Glutamatergic neuron (in vitro differentiated cells): ENCODE results near the gene CEP70. TPM values are rescaled to one million over a fixed set of nuclear protein-coding genes. Genes with fewer than 3 reads are reported as not detected.
"Not testable (repeated sequence)": the region's sequence is repeated elsewhere in the genome, so short reads cannot be mapped to it uniquely, and the experiment has no call there.

Experiments used
- DNase-seq: peaks from one replicate; pipeline ENCODE4 v3.0.0; 2022
- H3K27ac Mint-ChIP-seq: one replicate; pipeline ENCODE4 v1.8.0; 2020; ENCODE audit warnings: mild to moderate bottlenecking, mixed read lengths, inconsistent platforms; ENCODE audit not compliant: unreplicated experiment
- H3K27me3 Mint-ChIP-seq: one replicate; pipeline ENCODE4 v1.8.0; 2020; ENCODE audit warnings: mild to moderate bottlenecking, moderate library complexity, mixed read lengths, inconsistent platforms; ENCODE audit not compliant: unreplicated experiment
- H3K36me3 Mint-ChIP-seq: one replicate; pipeline ENCODE4 v1.8.0; 2020; ENCODE audit warnings: mild to moderate bottlenecking, mixed read lengths, inconsistent platforms; ENCODE audit not compliant: unreplicated experiment
- H3K4me1 Mint-ChIP-seq: one replicate; pipeline ENCODE4 v1.8.0; 2020; ENCODE audit warnings: mild to moderate bottlenecking, low read depth, mixed read lengths, inconsistent platforms; ENCODE audit not compliant: unreplicated experiment
- H3K4me3 Mint-ChIP-seq: one replicate; pipeline ENCODE4 v1.8.0; 2020; ENCODE audit warnings: mild to moderate bottlenecking, mixed read lengths, inconsistent platforms; ENCODE audit not compliant: unreplicated experiment
- H3K9me3 Mint-ChIP-seq: one replicate; pipeline ENCODE4 v1.8.0; 2020; ENCODE audit warnings: mild to moderate bottlenecking, moderate library complexity, mixed read lengths, inconsistent platforms; ENCODE audit not compliant: unreplicated experiment
- CTCF ChIP-seq: fragments of 200-600 bp; sonication (generic); IDR thresholded peaks from one replicate; pipeline ENCODE4 v1.5.0; 2021; ENCODE audit not compliant: partially characterized antibody, unreplicated experiment
- total RNA-seq: library from RNA; stranded (reverse); fragmentation: NEBNext Ultra II Directional; extraction: Animal tissue kit (Norgen Biotek cat#: 25700); gene quantifications from one replicate; pipeline ENCODE4 v1.2.1, GENCODE V29; 2021; ENCODE audit not compliant: unreplicated experiment

The CEP70 gene
- total RNA-seq, 1 donor from 2014 or later: 15.7 TPM

GRCh38 chr3:138598534-138598933, 4.5 kb upstream of the CEP70 start:
- peaks cover 7% of the 10 kb centered on the region for H3K36me3 Mint-ChIP-seq
- H3K27me3 Mint-ChIP-seq: no peaks in the 10 kb centered on the region
- no peak for TF ChIP-seq CTCF
- peaks cover 6% of the 10 kb centered on the region for H3K9me3 Mint-ChIP-seq
- no peak for DNase-seq
- H3K27ac Mint-ChIP-seq: no peak overlapping the region
- H3K4me3 Mint-ChIP-seq: no peak overlapping the region
- H3K4me1 Mint-ChIP-seq: no peaks in the 10 kb centered on the region

DNA sequence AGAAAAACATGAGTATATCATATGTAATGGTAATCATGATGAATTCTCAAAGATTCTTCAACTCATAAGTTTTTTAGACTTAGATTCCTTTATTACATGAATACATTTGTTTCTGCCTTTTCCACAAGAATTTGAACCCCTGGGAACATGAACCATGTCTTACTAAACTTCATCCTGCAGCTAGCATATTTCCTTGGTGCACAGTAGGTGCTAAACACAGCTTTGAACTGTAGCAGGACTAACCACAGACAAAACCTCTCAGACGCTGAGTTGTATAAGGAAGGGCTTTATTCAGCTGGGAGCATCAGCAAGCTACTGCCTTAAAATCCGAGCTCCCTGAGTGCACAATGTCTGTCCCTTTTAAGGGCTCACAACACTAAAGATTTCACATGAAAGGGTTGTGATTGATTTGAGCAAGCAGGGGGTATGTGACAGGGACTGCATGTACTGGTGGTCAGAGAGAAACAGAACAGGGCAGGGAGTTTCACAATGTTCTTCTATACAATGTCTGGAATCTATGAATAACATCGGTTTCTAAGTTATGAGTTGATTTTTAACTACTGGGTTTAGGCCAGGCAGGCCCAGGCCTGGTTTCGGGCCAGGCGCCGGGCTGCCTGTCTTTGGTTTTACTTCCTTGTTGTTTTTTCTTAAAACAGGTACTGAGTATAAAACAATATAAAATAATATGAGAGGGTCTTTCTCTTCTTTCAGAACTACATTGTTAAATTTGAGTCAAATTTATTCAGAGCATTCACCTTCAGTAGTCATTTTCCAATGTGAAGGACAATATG, 3.3 kb upstream of the CEP70 start:
- H3K27ac Mint-ChIP-seq, H3K36me3 Mint-ChIP-seq, H3K27me3 Mint-ChIP-seq, H3K4me3 Mint-ChIP-seq, H3K9me3 Mint-ChIP-seq, H3K4me1 Mint-ChIP-seq, DNase-seq: not testable (repeated sequence)

DNA sequence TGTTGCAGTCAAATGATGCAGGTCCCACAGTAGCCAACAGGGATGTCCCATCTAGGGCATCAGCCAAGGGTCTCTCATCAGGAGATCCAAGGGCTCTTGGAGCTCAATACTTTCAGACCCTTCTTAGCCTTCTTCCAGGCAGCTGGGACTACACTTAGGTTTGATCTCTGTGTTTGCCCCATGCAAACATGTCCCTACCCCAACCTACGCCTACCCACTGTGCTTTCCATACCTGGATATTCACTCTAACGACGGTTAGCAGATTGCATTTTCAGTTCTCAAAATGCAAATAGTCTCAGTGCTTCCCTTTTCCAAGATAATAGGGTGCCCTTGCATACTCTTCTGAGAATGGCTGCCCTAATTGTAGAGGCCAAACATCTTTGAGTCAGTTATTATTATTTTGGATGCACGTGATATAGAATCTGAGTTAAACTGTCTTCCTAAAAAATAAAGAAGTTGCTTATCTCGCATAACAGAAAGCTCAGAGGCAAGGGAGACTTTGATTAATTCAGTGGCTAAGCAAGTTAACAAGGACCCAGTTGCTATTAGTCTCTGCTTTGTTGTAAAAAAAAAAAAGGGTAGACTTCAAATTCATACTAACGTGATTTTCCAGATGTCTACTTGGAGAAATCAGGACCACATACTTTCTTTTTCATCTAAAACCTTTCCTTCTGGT, 1.0 kb upstream of the CEP70 start:
- peak; percentile 60 for TF ChIP-seq CTCF
- no peaks in the 10 kb centered on the region for H3K27me3 Mint-ChIP-seq
- peak overlapping the region; percentile 94 for H3K4me3 Mint-ChIP-seq
- H3K4me1 Mint-ChIP-seq: no peaks in the 10 kb centered on the region
- no peak for DNase-seq
- H3K9me3 Mint-ChIP-seq: peaks cover 3% of the 10 kb centered on the region
- no peaks in the 10 kb centered on the region for H3K36me3 Mint-ChIP-seq
- no peak overlapping the region for H3K27ac Mint-ChIP-seq

DNA sequence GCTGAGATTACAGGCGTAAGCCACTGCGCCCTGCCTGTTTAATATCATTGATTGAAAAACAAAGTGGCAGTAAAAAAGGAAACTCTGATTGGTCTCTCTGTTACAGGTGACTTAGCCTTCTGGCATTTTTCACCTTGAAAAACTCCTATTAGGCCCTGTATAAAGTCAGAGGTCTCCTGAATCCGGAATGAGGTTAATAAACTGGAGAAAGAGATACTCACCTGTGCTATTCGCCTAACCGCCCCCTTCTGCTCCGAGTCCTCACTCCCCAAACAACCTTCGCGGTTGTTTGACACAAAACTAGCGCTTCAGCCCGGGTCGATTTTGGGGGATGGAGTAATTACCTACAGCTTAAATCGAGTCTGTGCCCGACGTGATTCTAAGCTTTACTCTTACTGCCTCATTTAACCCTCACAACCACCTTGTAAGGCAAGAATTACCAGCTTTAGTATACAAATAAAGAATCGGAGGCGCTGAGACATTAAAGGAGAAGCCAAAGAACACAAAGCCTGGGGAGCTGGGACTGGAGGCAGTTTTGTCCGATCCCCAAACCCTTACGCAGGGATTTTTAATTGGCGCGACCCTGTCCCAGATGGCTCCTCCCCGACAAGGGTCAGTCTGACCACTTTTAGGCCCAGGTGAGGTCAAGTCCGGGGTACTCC, 441 bp downstream of the CEP70 start:
- H3K36me3 Mint-ChIP-seq: no peaks in the 10 kb centered on the region
- H3K9me3 Mint-ChIP-seq: peaks cover 3% of the 10 kb centered on the region
- peak overlapping the region; percentile 94 for H3K4me3 Mint-ChIP-seq
- no peaks in the 10 kb centered on the region for H3K27me3 Mint-ChIP-seq
- no peaks in the 10 kb centered on the region for H3K4me1 Mint-ChIP-seq
- no peak for DNase-seq
- H3K27ac Mint-ChIP-seq: no peak overlapping the region
- TF ChIP-seq CTCF: no peak

DNA sequence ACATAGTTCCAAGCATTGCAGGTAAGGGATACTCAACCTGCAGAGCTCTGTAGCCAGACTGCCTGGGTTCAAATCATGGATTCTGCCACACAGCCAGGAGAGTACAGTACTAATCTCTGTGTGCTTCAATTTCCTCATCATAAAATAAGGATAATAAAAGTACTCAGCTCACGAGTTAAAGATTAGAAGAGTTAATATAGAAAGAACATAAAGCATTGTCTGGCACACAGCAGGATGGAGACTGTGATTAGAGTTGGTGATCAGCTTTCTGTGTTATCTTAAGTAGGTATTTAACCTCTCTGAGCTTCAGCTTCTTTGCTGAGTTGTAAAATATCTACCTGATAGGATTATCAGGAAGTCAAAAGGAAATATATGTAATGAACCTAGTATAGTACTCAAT, 2.7 kb downstream of the CEP70 start:
- no peak for TF ChIP-seq CTCF
- no peaks in the 10 kb centered on the region for H3K27me3 Mint-ChIP-seq
- no peak overlapping the region for H3K27ac Mint-ChIP-seq
- H3K36me3 Mint-ChIP-seq: no peaks in the 10 kb centered on the region
- H3K4me3 Mint-ChIP-seq: no peak overlapping the region
- no peaks in the 10 kb centered on the region for H3K4me1 Mint-ChIP-seq
- H3K9me3 Mint-ChIP-seq: peaks cover 3% of the 10 kb centered on the region
- no peak for DNase-seq
